HG02943 (cell line): ENCODE results near the gene RERE.
"Not testable (repeated sequence)": the region's sequence is repeated elsewhere in the genome, so short reads cannot be mapped to it uniquely, and the experiment has no call there.

Experiments
- ATAC-seq: cut with Tn5 transposase; IDR thresholded peaks from one replicate; pipeline ENCODE4 v1.9.1; 2021; ENCODE audit warnings: mild to moderate bottlenecking, low read depth, moderate library complexity; ENCODE audit not compliant: unreplicated experiment

Gene RERE

GRCh38 chr1:8809342-8809736, 8.1 kb downstream of the RERE start:
- ATAC-seq, result no peak

DNA sequence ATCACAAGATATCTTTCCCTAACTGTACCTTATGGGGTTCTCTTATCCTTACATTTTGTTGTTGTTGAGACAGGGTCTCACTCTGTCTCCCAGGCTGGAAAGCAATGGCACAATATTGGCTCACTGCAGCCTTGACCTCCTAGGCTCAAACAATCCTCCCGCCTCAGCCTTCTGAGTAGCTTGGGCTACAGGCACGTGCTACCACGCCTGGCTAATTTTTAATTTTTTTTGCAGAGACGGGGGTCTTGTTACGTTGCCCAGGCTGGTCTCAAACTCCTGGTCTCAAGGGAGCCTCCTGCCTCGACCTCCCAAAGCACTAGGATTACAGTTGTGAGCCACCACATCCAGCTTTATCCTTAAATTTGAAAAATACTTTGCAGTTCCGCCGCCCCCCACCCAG, 10.4 kb downstream of the RERE start:
- no peak for ATAC-seq

DNA sequence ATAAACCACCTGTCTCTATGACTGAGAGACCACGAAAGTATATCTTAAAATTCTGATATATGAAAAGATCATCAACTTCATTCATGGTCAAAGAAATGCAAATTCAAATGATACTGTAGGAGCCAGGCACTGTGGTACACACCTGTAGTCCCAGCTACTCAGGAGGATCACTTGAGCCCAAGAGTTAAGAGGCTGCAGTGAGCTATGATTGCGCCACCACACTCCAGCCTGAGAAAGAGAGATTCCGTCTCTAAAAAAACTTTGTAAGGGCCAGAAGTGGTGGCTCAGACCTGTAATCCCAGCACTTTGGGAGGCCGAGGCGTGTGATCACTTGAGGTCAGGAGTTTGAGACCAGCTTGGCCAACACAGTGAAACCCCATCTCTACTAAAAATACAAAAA, 17.0 kb downstream of the RERE start:
- ATAC-seq, result no peak

DNA sequence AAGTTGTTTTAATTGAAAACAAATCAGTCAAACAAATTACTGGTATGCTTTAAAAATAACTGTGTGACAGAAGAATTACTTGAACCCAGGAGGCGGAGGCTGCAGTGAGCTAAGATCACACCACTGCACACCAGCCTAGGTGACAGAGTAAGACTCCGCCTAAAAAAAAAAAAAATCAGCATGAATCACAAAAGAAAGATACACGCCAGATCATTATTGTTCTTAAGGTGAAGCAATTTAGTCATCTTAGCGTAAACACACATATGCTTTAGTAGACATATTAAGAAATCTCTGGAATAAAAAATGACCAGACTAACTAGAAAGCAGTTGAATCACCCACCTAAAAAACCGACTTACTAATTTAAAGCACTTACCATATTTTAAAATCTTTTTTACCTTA, 20.2 kb downstream of the RERE start:
- ATAC-seq, result no peak

DNA sequence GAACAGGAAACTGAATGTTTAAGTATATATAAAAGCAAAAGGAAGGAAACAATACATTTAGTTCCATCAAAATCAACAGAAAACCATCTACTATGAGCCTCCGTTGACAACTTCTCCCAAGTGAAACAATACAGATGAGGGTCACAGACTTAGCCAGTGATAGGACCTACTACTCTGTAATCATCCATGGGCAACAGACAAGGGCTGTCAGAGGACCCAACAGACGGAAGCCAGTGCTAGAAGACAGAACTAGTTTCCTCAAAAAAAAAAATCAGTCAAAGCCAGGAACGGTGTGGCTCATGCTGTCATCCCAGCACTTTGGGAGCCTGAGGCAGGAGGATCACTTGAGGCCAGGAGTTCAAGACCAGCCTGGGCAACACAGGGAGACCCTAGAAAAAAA, 20.6 kb downstream of the RERE start:
- no peak for ATAC-seq

- no peak for ATAC-seq
These were observed 22.8 kb downstream of the RERE start for GRCh38 chr1:8794605-8795004.

DNA sequence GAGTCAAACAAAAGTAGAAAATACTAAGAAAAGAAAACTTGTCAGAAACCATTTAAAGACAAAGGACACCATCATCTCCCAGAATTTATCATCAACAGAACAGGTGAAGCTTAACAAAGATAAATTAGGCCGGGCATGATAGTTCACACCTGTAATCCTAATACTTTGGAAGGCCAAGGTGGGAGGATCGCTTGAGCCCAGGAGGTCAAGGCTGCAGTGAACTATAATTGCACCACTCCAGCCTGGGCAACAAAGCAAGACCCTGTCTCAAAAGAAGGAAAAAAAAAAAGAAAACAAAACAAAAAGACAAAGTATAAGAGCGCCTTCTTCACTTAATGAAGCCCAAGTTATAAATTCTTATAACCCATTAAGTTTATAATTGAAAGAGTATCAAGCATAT, 25.6 kb downstream of the RERE start:
- no peak for ATAC-seq

DNA sequence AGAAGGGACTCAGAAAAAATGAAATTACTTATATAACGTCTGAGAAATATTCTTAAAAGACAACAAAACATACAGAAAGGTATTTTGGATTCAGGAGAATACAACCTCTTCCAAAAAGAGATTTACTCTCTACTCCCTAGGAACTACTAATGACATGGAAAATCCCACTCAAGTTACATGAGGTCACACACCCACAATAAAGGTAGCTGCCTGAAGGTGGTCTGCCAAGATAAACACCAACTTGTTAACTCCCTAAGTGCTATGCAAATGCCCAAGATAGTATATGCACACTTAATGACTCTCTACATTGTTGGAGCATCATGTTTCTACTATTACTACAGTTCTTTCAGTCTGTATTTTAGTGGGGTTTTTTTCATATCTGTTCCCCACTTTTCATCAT, 26.5 kb downstream of the RERE start:
- ATAC-seq, result no peak

- no peak for ATAC-seq
These were observed 27.0 kb downstream of the RERE start for GRCh38 chr1:8790478-8790877.

DNA sequence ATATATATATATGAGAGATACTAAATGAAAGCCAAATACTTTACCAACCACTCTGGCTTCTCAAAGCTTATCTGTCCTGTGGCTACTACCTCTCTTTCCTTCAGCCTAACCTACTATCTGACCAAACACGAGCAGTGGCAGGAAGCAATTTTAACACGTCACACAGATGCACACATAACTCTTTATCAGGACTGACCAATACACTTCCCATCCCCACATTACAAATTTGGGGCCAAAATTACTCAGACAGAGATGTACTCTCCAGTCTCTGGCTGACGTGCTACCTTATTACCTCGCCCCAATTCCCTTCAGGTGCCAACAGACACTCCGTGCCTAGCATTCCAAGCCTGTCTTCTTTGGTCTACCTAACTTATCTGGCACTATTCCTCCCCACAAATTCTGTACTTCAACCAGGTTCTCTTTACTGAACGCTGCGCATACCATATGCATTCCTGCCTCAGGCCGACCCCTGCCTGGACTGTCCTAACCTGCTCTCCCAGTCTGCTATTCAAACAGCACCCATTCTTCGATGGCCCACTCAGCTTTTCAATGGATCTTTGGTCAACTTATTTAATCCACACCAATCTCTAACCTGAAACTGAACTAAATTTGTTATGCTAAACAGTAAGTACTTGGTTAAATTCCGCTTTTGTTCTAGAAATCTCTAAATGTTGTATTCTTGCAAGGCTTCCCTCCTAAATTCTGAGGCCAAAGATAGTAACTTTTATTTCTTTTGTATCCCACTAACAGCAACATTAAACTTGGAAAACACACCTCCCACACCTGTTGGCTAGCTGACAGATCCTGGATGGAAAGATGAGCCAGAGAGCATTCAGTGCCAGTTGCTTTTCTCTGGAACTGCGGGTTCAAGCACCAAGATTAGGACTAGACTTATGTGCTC, 27.9 kb downstream of the RERE start:
- no peak for ATAC-seq

GRCh38 chr1:8787218-8787617, 30.2 kb downstream of the RERE start:
- ATAC-seq, result no peak

GRCh38 chr1:8786204-8786603, 31.2 kb downstream of the RERE start:
- not testable (repeated sequence) for ATAC-seq

DNA sequence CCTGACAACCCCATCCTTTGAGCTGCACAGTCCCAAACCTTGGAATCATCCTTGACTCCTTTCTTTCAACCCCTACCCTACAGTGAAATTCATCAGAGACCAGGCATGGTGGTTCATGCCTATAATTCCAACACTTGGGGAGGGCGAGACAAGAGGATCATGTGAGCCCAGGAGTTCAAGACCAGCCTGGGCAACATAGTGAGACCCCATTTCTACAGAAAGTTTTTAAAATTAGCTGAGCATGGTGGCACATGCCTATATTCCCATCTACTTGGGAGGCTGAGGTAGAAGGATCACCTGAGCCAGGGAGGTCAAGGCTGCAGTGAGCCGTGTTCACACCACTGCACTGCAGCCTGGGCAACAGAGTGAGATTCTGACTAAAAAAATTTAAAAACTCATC, 34.5 kb downstream of the RERE start:
- no peak for ATAC-seq

GRCh38 chr1:8782001-8782620, 35.3 kb downstream of the RERE start:
- ATAC-seq, result no peak

DNA sequence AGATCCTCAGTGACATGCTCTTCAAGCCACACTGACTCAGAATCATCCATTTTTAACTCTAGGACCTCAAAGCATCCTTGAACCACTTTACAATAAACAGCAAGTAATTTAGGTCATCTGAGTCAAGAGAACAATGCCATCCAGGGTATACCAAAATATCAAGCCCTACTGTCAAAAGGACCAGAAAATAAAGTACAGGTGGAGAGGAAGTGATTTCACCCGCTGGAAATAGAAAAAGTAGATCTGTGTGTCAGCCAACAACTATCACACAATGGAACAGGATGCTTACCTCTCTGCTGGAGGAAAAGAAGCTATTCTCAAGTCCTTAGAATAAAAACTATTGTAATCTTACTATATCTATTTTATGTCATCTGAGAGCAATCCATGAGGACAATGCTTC, 37.0 kb downstream of the RERE start:
- no peak for ATAC-seq

GRCh38 chr1:8777867-8778266, 39.6 kb downstream of the RERE start:
- no peak for ATAC-seq

GRCh38 chr1:8776104-8776503, 41.3 kb downstream of the RERE start:
- ATAC-seq, result no peak

GRCh38 chr1:8767006-8767405, 50.4 kb downstream of the RERE start:
- ATAC-seq, result no peak

- ATAC-seq, result no peak
These were observed 52.2 kb downstream of the RERE start for GRCh38 chr1:8765198-8765597.

DNA sequence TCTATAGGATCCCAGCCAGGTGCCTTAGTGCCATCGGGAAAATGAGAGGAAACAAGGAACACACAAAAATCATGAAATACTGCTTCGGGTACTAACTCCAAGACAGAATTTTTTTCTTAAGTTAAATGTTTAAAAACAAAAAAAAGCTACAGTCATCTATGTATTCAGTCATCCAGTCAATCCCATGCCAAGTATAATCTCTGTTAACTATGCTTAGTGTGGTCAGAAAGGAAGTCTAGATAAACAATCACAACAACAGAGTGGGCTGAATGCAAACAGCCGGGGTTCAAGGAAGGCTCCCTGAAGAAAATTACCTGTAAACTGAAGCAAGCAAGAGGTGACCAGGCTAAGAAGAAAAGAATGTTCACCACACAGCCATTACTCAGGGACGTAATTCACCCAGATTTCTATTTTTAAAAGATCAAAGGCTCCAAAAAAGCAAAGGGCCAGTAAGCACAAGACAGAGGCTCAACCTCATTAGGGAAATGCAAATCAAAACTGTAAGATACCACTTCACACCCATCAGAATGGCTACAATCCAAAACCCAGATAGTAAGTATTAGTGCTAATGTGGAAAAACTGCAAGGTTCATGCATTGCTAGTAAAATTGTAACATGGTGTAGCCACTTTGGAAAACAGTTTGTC, 53.0 kb downstream of the RERE start:
- no peak for ATAC-seq

GRCh38 chr1:8763888-8764287, 53.6 kb downstream of the RERE start:
- no peak for ATAC-seq

DNA sequence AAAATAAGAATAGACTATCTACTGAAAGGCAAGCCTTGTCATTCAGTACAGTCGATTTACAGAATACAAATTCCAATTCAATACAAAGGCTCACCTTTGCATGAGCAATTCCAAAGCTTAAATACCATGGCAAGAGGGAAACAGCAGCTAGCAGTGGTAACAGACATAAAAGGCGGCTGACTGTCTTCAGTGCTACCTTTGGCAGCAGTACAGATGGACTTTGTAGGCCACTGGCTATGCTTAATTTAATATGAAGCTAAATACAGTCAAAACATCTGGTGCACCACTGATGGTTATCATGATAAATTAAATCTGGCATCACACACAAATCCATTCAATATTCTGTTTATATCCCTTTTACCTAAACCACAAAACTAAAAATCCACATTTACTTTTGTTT, 62.4 kb downstream of the RERE start:
- ATAC-seq, result no peak
